Uterus (tissue), 2 donors: ENCODE data around the gene IDH3A.

Experiments used
- POLR2A ChIP-seq, 2 donors: fragments of 450-650 bp; IDR thresholded peaks; one replicate each; pipeline ENCODE4 v1.6.1; 2016; ENCODE audit warnings: antibody characterized with exemption in 2 of 2, mild to moderate bottlenecking in 1 of 2, moderate library complexity in 1 of 2
- TF ChIP-seq, protein P1 (sequence below), 4 experiments: fragments of 200-600 bp in 2 of 4; fragments of 450-650 bp in 2 of 4; sonication (generic) in 2 of 4; IDR thresholded peaks; one replicate each; pipeline ENCODE4 v1.5.1; 2016 to 2019; ENCODE audit warnings: antibody characterized with exemption in 4 of 4, mild to moderate bottlenecking in 2 of 4, moderate library complexity in 1 of 4

DNA sequence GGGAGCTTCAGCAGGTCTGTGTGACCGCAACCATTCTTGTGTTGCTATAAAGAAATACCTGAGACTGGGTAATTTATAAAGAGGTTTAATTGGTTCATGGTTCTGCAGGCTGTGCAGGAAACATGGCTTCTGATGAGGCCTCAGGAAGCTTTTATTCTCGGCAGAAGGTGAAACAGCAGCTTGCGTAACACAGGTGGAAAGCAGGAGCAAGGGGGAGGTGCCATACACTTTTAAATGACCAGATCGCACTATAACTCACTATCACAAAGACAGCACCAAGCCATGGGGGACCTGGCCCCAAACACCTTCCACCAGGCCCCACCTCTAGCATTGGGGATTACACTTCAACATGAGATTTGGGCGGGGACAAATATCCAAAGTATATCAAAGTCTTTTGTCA lies 9.6 kb upstream of the IDH3A start:
- no peak for TF ChIP-seq POLR2A (IDR thresholded peaks at IDR 0.05)
- TF ChIP-seq, protein P1, sequence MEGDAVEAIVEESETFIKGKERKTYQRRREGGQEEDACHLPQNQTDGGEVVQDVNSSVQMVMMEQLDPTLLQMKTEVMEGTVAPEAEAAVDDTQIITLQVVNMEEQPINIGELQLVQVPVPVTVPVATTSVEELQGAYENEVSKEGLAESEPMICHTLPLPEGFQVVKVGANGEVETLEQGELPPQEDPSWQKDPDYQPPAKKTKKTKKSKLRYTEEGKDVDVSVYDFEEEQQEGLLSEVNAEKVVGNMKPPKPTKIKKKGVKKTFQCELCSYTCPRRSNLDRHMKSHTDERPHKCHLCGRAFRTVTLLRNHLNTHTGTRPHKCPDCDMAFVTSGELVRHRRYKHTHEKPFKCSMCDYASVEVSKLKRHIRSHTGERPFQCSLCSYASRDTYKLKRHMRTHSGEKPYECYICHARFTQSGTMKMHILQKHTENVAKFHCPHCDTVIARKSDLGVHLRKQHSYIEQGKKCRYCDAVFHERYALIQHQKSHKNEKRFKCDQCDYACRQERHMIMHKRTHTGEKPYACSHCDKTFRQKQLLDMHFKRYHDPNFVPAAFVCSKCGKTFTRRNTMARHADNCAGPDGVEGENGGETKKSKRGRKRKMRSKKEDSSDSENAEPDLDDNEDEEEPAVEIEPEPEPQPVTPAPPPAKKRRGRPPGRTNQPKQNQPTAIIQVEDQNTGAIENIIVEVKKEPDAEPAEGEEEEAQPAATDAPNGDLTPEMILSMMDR (IDR thresholded peaks at IDR 0.05), result no peak
